NOMO-1 treated with dmso at 0.1 percent for 144 hours (cell line): ENCODE data around the gene PRKAG3.
"Not testable (repeated sequence)": the region's sequence is repeated elsewhere in the genome, so short reads cannot be mapped to it uniquely, and the experiment has no call there.

Experiments used
- DNase-seq: peaks from one replicate; lab custom pipeline; 2025; ENCODE audit not compliant: unreplicated experiment; lab: John Stamatoyannopoulos, UW

PRKAG3 gene

DNA sequence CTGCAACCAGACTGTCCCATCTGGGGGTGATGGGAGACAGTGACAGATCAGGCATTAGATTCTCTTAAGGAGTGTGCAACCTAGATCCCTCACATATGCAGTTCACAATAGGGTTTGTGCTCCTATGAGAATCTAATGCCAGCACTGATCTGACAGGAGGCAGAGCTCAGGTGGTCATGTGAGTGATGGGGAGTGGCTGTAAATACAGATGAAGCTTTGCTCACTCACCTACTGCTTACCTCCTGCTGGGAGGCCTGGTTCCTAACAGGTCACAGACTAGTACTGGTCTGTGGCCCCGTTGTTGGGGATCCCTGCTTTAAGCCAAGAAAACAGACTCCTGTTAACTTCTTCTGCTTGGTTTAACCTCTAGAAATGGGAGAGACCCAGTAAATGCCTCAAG, 46.5 kb downstream of the PRKAG3 start:
- DNase-seq, result no peak

DNA sequence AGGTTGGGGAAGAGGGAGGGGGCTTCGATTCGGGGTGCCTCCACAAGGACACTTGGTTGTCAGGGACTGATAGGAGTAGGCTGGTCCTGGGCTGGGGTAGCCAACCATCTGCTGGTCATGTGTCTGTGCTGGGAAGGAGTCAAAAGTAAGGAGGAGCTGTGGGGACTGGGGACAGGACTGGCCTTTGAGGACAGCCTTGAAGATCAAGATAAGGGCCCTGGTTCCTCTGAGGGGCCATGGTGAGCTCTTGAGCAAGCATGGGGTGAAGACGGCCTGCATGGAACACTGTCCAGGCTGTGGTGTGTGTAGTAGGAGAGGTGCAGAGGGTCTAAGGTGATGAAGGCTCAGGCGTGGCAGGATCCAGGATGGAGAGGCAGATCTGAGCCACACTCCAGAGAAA, 47.9 kb downstream of the PRKAG3 start:
- DNase-seq, result no peak

- DNase-seq, result no peak
Observed at GRCh38 chr2:218782528-218782844, 49.1 kb downstream of the PRKAG3 start.

DNA sequence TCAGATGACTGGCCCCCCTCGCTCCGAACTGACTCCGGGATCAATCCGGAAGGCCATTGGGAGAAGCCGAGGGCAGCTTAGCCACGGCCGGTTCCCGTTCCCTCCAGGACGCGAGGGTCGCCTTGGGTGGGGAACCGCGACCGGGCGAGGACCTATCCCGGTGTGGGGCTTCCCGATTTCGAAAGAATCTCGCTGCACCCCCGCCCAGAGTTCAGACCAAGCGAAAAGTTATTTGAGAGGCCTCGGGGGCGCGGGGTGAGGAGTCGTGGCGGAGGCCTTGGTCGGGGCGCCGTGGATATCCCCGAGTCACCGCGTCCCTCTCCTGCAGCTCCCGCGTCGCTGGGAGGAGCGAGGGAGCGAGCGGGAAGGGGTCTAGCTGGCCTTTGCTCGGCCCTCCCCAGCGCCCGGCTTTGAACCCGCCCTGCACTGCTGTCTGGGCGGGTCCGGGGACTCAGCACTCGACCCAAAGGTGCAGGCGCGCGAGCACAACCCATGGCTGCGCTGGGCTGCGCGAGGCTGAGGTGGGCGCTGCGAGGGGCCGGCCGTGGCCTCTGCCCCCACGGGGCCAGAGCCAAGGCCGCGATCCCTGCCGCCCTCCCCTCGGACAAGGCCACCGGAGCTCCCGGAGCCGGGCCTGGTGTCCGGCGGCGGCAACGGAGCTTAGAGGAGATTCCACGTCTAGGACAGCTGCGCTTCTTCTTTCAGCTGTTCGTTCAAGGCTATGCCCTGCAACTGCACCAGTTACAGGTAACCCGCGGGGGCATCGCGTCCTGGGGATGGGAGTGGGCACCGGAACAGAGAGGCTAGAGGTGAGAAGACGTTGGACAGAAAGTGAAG, 49.7 kb downstream of the PRKAG3 start, which contains the start of gene CYP27A1:
Gene CYP27A1 (plus strand): TSS at position 457 of the 837 bp plus-strand sequence. CDS start 36 bp downstream, at position 493.
- no peak for DNase-seq

DNA sequence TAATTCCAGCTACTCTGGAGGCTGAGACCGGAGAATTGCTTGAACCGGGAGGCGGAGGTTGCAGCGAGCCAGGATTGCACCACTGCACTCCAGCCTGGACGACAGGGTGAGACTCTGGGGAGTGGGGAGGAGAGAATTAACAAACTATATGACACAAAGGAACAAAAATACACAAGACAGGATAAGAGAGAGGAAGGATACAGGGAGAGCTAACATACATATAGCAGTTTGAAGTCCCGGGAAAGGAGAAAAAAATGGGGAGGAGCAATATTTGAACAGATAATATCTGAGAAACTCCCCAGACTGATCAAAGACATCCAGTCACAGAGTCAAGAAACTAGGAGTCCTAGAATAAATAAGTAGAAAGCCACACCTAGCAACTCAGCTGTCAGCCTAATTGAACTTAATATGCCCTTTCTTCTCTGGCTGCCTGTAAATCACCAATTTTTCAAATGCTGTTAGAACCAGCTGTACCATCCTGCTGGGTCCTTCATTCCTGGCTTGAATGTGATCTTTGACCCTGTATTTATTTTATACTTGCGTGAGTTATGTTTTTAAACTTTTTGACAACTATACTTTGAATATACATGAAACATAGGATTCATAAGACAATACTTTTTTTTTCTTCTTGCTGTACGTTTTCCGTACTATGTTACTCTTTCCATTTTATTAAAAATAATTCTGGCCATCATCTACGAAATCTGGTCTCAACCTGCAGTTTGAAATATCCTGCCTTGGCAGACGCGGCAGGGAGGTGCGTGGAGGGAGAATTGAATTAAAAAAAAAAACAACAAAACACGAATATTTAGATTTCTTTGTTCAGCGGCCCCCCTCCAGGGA, 50.5 kb downstream of the PRKAG3 start:
- no peak for DNase-seq

DNA sequence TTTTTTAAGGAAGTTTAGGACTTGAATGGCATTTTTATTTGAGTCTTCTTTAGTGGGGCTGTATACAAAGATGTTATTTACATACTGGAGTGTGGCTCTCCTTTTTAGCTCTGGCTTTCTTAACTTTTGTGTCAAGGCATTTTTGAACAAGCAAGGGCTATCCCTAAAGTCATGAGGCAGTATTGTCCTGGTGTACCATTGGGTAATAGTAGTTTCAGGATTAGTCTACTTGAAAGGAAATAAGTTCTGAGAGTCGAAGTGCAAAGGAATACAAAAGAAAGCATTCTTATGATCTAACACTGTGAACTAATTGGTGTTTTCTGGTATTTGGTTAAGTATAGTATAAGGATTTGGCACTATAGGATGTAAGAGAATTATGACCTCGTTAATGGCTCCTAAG, 51.6 kb downstream of the PRKAG3 start:
- DNase-seq, result no peak

DNA sequence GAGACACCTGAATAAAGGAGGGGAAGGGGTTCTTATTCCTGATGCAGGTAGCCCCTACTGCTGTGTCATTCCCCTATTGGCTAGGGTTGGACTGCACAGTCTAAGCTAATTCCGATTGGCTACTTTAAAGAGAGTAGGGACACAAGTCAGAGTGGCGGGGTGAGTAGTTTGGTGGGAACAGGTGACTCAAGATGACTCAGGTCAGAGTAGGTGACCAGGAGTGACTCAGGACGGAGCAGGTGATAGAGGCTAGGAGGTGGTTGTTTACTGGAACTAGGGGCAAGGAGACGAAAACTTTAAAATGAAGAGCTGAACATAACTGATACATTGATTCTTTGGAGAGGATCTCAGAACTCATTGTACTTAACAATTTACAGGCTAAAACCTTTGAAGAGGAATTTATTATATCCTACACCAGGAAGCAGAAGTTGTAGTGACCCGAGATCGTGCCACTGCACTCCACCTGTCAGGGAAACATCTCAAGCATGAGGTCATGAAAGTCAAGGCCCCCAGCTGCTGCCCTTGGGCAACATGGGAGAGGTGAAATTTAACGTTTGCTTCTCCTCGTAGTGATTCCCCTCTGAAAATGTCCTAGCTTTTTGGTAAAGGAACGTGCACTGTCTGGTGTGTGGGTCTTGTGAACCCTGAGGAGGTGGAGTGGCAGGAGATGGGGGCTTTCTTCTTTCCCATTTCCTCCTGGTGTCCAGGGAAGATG, 54.2 kb downstream of the PRKAG3 start:
- no peak for DNase-seq

DNA sequence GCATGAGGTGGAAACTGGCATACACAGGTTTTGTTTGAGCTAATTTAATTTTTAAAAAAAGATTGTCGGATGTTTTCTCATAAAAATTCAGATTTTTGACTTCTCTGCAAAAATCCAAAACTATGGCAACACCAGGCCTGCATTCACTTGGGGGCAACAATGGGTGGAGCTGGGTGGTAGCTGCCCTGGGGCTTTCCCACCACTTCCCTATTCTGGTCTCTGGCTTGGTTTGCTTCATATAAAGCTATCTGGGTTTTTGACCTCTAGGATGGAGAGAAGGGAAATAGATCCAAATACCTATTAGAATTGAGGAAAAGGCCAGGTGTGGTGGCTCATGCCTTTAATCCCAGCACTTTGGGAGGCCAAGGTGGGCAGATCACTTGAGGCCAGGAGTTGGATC, 55.1 kb downstream of the PRKAG3 start:
- no peak for DNase-seq

GRCh38 chr2:218773881-218774280, 57.7 kb downstream of the PRKAG3 start:
- DNase-seq, result no peak

- DNase-seq, result not testable (repeated sequence)
Observed at GRCh38 chr2:218772759-218773158, 58.8 kb downstream of the PRKAG3 start.
